Left ventricle myocardium inferior (tissue), 1 donor: ENCODE results near the gene UNK. TPM values are rescaled to one million over a fixed set of nuclear protein-coding genes. Genes with fewer than 3 reads are reported as not detected.
"Not testable (repeated sequence)": the region's sequence is repeated elsewhere in the genome, so short reads cannot be mapped to it uniquely, and the experiment has no call there.

Source experiments
- DNase-seq: peaks from one replicate; pipeline ENCODE4 v3.0.0-alpha.2; 2020
- H3K27ac ChIP-seq: fragments of 200-600 bp; replicated peaks from 2 replicates; pipeline ENCODE4 v1.8.0; 2021
- H3K27me3 ChIP-seq: fragments of 200-600 bp; 2 replicates; pipeline ENCODE4 v1.8.0; 2021; ENCODE audit warnings: low read depth
- H3K36me3 ChIP-seq: fragments of 200-600 bp; 2 replicates; pipeline ENCODE4 v1.8.0; 2021
- H3K4me1 ChIP-seq: fragments of 200-600 bp; 2 replicates; pipeline ENCODE4 v1.8.0; 2021
- H3K4me3 ChIP-seq: fragments of 200-600 bp; 2 replicates; pipeline ENCODE4 v1.8.0; 2021; ENCODE audit warnings: mild to moderate bottlenecking, moderate library complexity
- H3K9me3 ChIP-seq: fragments of 200-600 bp; replicated peaks from 2 replicates; pipeline ENCODE4 v1.8.0; 2021
- CTCF ChIP-seq: fragments of 200-600 bp; IDR thresholded peaks from 2 replicates; pipeline ENCODE4 v1.8.0; 2021; ENCODE audit warnings: antibody characterized with exemption, mild to moderate bottlenecking, borderline replicate concordance
- intact Hi-C: fragments of 100-400 bp; cut with micrococcal nuclease; formaldehyde crosslinking; loops from one replicate; pipeline ENCODE4 v1.11.0; 2022
- total RNA-seq: library from RNA; stranded (reverse); fragmentation: NEBNext Ultra II Directional; extraction: Animal tissue kit (Norgen Biotek cat#: 25700); gene quantifications from one replicate; pipeline ENCODE4 v1.2.1, GENCODE V29; 2021
- donor health status: DM: no; HTN: yes; CAD: no; lungs with severe emphysema.

Gene UNK
- total RNA-seq, 1 donor from 2014 or later = 14.7 TPM

DNA sequence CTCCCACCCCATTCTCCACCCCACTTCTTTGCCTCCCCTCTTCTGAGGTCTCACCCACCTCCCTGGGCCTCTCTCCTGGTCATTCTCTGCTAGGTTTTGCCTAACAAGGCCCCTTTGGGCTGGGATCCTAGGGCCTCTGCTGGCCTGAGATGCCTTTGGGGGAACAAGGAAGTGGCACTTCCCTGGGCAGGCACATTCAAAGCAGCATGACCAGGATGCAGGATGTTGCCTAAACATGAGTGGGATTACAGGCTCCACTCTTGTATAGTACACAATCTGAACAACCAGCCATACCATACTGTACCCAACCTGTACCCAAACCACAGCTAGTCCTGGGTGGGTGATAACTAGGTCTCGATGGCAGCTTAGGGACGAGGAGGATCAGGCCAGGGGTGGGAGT lies 28.6 kb upstream of the UNK start:
- no peak overlapping the region for H3K27ac ChIP-seq
- no peak overlapping the region for H3K4me3 ChIP-seq
- H3K36me3 ChIP-seq = peaks cover 25% of the 10 kb centered on the region
- no peak for TF ChIP-seq CTCF
- no peaks in the 10 kb centered on the region for H3K9me3 ChIP-seq
- intact Hi-C loops = no loop called here
- no peaks in the 10 kb centered on the region for H3K27me3 ChIP-seq
- peaks cover 20% of the 10 kb centered on the region for H3K4me1 ChIP-seq
- DNase-seq = no peak

DNA sequence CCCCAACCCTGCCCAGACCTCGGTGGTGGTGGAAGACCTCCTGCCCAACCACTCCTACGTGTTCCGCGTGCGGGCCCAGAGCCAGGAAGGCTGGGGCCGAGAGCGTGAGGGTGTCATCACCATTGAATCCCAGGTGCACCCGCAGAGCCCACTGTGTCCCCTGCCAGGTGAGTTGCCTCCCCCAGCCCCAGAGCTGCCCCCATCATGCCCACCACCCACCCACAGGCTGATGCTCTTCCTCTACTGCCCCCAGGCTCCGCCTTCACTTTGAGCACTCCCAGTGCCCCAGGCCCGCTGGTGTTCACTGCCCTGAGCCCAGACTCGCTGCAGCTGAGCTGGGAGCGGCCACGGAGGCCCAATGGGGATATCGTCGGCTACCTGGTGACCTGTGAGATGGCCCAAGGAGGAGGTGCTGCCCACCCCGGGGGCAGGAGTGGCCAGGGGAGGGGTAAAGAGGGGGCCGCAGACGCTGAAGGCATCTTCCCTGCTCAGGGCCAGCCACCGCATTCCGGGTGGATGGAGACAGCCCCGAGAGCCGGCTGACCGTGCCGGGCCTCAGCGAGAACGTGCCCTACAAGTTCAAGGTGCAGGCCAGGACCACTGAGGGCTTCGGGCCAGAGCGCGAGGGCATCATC lies 28.0 kb upstream of the UNK start:
- TF ChIP-seq CTCF = no peak
- Histone ChIP-seq H3K36me3 (peaks cover 25% of the 10 kb centered on the region), H3K9me3 (no peaks in the 10 kb centered on the region), H3K27ac (no peak overlapping the region), H3K27me3 (no peaks in the 10 kb centered on the region), H3K4me1 (peaks cover 20% of the 10 kb centered on the region), H3K4me3 (no peak overlapping the region)
- intact Hi-C loops = no loop called here
- DNase-seq = no peak

GRCh38 chr17:75757086-75757681 lies 27.4 kb upstream of the UNK start:
- no peak for TF ChIP-seq CTCF
- H3K27ac ChIP-seq = no peak overlapping the region
- H3K36me3 ChIP-seq = peaks cover 25% of the 10 kb centered on the region
- no peaks in the 10 kb centered on the region for H3K27me3 ChIP-seq
- H3K4me1 ChIP-seq = peaks cover 20% of the 10 kb centered on the region
- no peak for DNase-seq
- no peaks in the 10 kb centered on the region for H3K9me3 ChIP-seq
- intact Hi-C loops = no loop called here
- no peak overlapping the region for H3K4me3 ChIP-seq

- H3K4me1 ChIP-seq = peaks cover 22% of the 10 kb centered on the region
- no peak for DNase-seq
- no peaks in the 10 kb centered on the region for H3K9me3 ChIP-seq
- H3K27me3 ChIP-seq = no peaks in the 10 kb centered on the region
- peaks cover 35% of the 10 kb centered on the region for H3K36me3 ChIP-seq
- TF ChIP-seq CTCF = peak; percentile 21
- intact Hi-C loops = no loop called here
- no peak overlapping the region for H3K27ac ChIP-seq
- H3K4me3 ChIP-seq = no peak overlapping the region
Measured at GRCh38 chr17:75758131-75758905, 26.3 kb upstream of the UNK start.

GRCh38 chr17:75759457-75759856 lies 25.1 kb upstream of the UNK start:
- Histone ChIP-seq H3K27ac (peak overlapping the region; percentile 66), H3K4me1 (peaks cover 22% of the 10 kb centered on the region), H3K9me3 (no peaks in the 10 kb centered on the region), H3K36me3 (peaks cover 35% of the 10 kb centered on the region), H3K27me3 (no peaks in the 10 kb centered on the region), H3K4me3 (no peak overlapping the region)
- DNase-seq = no peak
- intact Hi-C loops = no loop called here
- TF ChIP-seq CTCF = no peak

DNA sequence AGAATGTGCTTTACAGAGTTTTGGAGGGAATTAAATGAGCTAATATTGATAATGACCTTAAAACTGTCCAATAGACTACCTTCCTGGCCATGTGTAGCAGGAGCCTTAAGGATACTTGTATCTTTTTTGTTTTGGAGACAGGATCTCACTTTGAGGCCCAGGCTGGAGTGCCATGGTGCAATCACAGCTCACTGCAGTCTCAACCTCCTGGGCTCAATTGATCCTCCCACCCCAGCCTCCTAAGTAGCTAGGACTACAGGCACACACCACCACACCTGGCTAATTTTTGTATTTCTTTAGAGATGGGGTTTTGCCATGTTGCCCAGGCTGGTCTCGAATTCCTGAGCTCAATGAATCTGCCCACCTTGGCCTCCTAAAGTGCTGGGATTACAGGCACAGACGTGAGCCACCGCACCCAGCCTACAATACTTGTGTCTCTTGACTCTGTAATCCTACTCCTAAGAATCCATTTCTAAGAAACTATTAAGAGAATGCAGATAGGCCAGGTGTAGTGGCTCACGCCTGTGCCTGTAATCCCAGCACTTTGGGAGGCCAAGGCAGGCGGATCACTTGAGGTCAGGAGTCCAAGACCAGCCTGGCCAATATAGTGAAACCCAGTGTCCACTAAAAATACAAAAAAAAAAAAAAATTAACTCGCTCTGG lies 24.5 kb upstream of the UNK start:
- DNase-seq, H3K9me3 ChIP-seq, H3K27me3 ChIP-seq, H3K4me3 ChIP-seq, intact Hi-C loops: not testable (repeated sequence)
- H3K27ac ChIP-seq = peak overlapping the region; percentile 66
- H3K4me1 ChIP-seq = peaks cover 24% of the 10 kb centered on the region
- peaks cover 35% of the 10 kb centered on the region for H3K36me3 ChIP-seq
